T follicular helper cell (primary cell): Measurements from ENCODE around the gene GLUD2.
"Not testable (repeated sequence)": the region's sequence is repeated elsewhere in the genome, so short reads cannot be mapped to it uniquely, and the experiment has no call there.

Experiments used
- DNase-seq: peaks from one replicate; pipeline ENCODE4 v3.0.0-alpha.2; 2020; ENCODE audit warnings: low read depth
- total RNA-seq, 2 experiments: gene quantifications; one replicate each; lab custom pipeline; 2026; lab: John Stamatoyannopoulos, UW

GLUD2 gene
- total RNA-seq = 1.1 to 2.2 reads per million in 2 experiments

- DNase-seq = not testable (repeated sequence)
These were observed at the start of gene GLUD2 for GRCh38 chrX:121047441-121048419. TSS of gene GLUD2 (plus strand) at chrX:121047610. CDS start at chrX:121047685, 75 bp downstream.

DNA sequence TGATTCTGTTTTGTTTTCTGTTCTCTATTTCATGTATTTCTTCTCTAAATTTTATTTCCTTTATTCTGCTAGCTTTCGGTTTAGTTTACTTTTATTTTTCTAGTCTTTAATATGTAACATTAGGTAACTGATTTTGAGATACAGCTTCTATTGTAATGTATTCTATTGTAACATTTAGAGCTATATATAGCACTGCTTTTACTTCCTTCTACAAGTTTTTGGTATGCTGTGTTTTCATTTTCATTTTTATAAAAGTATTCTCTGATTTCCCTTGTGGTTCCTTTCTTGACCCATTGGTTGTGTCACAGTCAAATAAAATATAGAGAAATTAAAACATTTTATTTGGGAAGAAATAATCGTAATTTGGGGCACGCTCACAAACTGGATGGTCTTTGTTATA, 48.0 kb upstream of the GLUD2 start:
- no peak for DNase-seq

- DNase-seq = no peak
These were observed 46.8 kb upstream of the GLUD2 start for GRCh38 chrX:121000589-121000988.

DNA sequence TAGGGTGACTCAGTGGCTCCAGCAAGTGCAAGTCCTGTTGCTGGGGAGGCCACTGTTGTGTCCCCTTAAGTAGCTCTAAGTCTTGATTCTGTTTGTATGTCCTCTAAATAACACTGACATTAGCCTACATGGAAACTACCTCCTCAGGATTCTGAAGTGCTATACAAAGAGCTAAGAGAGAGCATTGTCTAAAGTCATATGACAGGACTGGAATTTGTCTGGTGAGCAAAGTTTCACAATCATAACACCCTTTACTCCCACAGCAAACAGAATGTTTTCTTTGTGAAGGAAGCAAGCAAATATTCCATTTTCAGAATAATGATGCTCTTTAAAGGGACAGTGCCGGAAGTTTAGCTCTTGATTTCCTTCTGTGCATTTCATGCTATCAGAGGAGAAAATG, 38.5 kb upstream of the GLUD2 start:
- DNase-seq = no peak

- no peak for DNase-seq
These were observed 37.6 kb upstream of the GLUD2 start for GRCh38 chrX:121009764-121010163.

DNA sequence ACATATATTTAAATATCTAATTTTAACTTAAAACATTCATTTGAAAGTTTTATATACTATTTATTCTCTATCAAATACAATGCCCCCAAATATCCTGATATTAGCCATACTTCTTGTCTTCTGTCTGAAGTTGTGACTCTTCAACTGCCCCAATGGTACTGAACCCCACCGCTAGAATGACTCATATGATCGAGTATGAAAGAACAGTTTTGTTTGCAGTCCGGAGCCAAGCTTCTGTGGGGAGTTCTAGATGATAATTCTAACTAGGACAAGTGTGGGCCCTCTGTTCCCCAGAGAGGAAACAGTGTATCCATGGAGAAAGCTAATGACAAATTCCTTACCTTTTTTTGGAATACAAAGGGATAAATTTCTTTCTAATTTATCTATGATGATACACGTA, 37.2 kb upstream of the GLUD2 start:
- no peak for DNase-seq

DNA sequence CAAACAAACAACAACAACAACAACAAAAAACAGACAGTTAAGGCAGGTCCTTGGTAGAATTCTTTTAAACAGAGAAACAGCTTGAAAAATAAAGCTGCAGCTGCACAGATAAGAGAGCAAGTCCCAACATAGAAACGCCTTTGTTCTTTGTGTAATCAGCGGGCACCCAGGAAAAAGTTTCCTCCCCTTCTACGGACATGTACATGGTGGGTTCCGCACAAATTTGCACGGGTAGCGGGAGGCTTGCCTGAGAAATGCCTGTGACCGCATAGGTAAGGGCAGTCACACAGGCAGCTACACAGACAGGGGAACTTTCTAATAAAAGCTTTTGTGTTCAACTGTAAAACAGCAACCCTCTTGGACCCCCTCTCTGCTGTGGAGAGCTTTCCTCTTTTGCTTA, 36.2 kb upstream of the GLUD2 start:
- no peak for DNase-seq

DNA sequence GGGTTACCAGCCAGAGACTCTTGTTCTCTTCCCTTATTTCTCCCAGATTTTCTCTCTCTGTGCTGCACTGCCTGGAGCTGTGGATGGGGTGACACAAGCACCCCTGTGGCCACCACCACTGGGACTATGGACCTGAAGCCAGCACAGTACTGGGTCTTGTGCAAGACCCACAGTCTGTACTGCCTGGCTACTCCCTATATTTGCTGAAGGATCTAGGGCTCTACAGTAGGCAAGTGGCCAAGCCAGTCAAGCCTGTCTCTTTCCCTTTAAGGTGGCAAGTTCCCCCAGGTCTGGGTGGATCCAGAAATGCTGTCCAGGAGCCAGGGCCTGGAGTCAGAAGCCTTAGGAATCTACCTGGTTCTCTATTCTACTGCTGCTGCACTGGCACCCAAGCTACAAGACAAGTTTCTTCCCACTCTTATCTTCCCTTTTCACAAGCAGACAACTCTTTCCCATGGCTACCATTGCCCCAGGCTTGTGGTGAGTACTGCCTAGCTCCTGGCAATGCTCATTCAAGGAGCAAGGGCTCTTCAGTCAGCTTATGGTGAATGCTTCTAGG, 33.4 kb upstream of the GLUD2 start:
- DNase-seq = no peak

GRCh38 chrX:121014826-121015225, 32.6 kb upstream of the GLUD2 start:
- no peak for DNase-seq

GRCh38 chrX:121028419-121028818, 19.0 kb upstream of the GLUD2 start:
- DNase-seq = no peak

- DNase-seq = no peak
These were observed 17.3 kb upstream of the GLUD2 start for GRCh38 chrX:121030083-121030482.

GRCh38 chrX:121032531-121032930, 14.9 kb upstream of the GLUD2 start:
- DNase-seq = no peak

DNA sequence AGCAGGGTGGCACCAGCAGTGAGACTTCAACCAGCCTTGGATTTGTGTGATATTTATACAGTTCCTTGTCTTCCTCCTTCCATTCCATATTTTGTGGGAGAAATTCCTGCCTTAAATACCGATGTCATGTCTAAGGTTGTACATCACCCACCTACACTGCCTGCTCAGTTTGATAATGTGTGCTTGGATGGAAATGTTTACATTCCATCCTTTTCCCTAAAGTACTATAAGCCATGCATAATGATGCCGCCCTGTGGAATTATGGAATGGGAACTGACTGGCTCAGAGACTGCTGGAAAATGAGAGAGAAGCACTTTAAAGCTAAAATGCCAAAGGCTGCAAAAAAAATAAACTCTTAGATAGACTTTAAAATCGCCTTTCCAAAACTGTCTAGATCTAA, 11.3 kb upstream of the GLUD2 start:
- no peak for DNase-seq

GRCh38 chrX:121036951-121037350, 10.5 kb upstream of the GLUD2 start:
- no peak for DNase-seq

- DNase-seq = no peak
These were observed 3.4 kb downstream of the GLUD2 start for GRCh38 chrX:121050781-121051180.

DNA sequence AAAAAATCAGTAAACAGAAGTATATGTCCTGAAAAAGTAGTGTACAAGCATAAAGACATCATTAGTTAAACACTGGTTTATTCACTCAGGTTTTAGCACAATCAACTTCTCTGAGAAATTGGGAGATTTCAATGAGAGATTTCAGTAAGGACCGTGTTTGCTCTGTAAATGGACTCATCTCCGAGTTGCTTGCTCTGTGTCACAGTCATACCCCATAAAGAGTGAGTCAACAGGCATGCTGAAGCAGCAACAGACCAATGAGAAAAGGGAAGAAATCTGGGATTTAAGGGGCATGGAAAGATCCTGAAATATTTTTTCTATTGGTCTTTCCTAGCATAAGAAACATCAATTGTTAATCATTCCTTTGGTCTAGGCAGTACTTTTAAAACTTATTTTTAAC, 4.7 kb downstream of the GLUD2 start:
- DNase-seq = no peak

DNA sequence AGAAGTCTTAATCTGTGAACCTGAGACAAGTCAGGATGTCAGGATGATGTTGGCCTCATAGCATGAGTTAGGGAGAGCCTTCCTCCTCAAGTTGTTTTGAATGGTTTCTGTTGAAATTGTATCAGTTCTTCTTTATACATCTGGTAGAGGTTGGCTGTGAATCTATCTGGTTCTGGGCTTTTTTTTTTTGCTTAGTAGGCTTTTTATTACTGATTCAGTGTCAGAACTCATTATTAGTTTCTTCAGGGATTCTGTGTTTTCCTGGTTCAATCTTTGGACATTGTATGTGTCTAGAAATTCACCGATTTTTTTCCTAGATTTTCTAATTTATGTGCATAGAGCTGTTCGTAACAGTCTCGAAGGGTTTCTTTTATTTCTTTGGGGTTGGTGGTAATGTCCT, 14.9 kb downstream of the GLUD2 start:
- DNase-seq = no peak

GRCh38 chrX:121064579-121064978, 17.2 kb downstream of the GLUD2 start:
- DNase-seq = no peak

DNA sequence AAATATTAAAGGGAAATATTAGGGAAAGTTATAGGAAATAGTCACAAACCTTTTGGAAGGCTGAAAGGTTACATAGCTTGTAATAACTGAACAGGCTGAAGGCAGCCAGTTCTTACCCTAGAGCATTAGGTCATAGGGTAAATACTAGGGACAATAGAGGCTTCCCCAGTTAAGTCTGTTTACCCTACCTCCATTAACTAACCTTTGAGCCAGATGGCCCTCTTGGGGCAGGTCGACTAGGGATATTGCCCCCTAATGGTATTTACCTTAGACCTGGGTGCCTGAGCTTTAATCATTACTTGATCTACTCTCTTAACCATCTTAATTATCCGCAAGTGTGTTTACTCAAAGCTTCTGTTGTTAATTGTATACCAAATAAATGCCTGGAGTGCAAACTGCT, 36.8 kb downstream of the GLUD2 start:
- not testable (repeated sequence) for DNase-seq

DNA sequence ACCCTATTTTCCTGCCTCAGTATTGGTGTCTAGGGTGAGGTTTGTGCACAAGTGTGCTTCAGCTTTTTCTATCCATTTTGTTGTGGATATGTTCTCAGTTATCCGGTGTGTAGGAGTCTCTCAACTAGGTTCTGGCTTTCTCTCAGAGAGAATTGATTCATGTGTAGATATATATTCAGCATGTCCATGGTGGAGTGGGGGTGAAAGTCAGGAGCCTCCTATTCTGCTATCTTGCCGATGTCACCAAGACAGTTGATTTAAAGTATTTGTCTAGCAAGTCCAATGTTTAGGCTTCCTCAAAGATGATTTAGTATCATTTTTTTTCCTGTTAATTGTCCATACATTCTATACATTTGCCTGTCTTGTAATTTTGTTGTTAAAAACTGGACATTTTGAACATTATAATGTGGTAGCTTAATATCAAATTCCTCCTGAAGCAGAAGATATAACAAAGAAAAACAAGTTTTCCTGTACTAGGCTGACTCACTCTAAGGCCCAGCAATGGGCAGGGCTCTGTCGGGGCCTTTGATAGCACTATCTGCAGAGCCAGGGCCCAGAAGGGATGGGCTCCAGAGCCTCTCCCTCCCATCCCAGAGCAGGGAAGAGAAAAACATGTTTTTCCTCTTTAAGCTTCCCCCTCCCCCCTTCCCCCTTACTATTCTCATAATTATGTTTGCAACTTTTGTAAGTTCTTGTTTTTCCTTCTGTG, 37.6 kb downstream of the GLUD2 start:
- DNase-seq = no peak

DNA sequence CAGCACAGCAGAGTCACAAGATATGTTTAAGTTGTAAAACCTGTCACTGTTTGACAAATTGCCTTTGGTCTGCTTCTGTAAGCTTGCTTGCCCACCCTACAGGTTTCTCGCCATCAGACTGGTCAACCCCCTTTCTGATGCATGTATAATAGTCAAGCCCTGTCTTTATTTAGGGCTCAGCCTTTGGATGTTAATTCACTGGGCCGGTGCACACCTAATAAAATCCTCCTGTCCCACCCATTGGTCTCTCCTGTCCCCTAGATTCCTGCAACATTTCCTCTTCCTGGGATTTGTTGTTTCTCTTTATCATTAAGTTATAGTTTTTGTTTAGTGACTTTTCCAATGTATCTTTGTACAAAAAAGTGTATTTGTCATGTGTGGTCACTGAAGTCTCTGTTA, 38.2 kb downstream of the GLUD2 start:
- no peak for DNase-seq

DNA sequence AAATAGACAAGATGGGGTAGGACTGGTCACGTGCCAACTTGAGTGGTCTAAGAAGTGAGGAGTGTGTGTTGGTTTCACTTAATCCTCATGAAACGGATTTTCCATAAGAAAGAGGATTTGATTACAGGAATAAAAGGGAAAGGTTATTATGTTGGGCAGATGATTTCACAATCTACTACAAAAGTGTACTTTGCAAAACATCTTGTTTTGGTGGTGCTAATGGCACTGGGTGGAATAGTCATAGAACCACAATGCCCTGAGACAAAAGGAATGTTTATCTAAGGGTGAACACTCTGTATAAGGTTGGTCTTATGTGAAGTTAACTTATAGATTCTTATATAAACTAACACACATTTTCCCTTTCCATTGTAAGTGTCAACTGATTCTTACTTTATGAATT, 45.6 kb downstream of the GLUD2 start:
- DNase-seq = no peak
